ENCODE measurements around the gene PTPRB.

Gene PTPRB

DNA sequence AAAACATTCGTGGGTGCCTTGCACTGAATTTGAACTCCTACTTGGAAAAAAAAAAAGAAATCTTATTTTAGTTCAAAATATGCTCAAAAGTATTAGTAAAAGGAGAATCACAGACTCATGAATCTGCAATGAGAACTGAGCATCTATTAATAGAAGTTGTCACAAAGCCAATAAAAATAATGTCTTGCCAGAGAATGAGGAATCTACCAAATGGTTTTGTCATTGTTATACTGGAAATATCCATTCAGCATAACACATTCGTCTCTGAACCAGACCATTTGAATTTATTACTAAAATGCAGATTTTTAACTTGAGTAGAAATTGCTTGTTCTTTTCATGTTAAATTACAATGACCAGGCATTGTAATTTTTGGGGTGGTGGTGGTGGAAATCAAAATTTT is 11.6 kb upstream of the PTPRB start:
- H3K4me3 ChIP-seq (replicated peaks; ENCODE audit: low read depth, low read length), result no peak overlapping the region
- DNase-seq (ENCODE audit: extremely low read depth, insufficient read length), result no peak
- no peaks in the 10 kb centered on the region for H3K27me3 ChIP-seq (replicated peaks; ENCODE audit: control insufficient read depth, insufficient read depth, low read length)
- H3K36me3 ChIP-seq (ENCODE audit: control insufficient read depth, insufficient read depth, low read length), result no peaks in the 10 kb centered on the region
- TF ChIP-seq, protein P1, sequence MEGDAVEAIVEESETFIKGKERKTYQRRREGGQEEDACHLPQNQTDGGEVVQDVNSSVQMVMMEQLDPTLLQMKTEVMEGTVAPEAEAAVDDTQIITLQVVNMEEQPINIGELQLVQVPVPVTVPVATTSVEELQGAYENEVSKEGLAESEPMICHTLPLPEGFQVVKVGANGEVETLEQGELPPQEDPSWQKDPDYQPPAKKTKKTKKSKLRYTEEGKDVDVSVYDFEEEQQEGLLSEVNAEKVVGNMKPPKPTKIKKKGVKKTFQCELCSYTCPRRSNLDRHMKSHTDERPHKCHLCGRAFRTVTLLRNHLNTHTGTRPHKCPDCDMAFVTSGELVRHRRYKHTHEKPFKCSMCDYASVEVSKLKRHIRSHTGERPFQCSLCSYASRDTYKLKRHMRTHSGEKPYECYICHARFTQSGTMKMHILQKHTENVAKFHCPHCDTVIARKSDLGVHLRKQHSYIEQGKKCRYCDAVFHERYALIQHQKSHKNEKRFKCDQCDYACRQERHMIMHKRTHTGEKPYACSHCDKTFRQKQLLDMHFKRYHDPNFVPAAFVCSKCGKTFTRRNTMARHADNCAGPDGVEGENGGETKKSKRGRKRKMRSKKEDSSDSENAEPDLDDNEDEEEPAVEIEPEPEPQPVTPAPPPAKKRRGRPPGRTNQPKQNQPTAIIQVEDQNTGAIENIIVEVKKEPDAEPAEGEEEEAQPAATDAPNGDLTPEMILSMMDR (IDR thresholded peaks at IDR 0.05; ENCODE audit: insufficient read depth, low read length, poor library complexity, severe bottlenecking), result no peak

DNA sequence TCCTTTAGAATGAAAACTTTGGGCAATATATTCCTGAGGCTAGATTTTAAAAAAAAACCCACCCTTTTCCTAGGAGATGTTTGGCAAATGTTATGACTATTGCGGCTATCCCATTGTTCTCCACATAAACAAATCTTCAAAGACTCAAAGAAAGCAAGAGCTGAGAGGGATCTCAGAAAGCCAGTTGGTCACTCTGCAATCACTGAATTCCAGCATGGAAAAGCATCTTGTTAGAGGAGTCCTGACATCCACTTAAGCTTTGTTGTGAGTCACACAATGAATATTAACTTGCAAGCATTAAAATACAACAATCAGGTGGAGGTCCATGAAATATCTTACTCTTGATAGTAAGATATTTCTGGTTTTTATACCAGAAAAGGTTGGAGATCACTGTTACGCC is 11.0 kb upstream of the PTPRB start:
- Histone ChIP-seq H3K36me3 (ENCODE audit: control insufficient read depth, insufficient read depth, low read length) (no peaks in the 10 kb centered on the region), H3K4me3 (replicated peaks; ENCODE audit: low read depth, low read length) (no peak overlapping the region), H3K27me3 (replicated peaks; ENCODE audit: control insufficient read depth, insufficient read depth, low read length) (no peaks in the 10 kb centered on the region)
- TF ChIP-seq, protein P1 (IDR thresholded peaks at IDR 0.05; ENCODE audit: insufficient read depth, low read length, poor library complexity, severe bottlenecking), result no peak
- DNase-seq (ENCODE audit: extremely low read depth, insufficient read length), result no peak

DNA sequence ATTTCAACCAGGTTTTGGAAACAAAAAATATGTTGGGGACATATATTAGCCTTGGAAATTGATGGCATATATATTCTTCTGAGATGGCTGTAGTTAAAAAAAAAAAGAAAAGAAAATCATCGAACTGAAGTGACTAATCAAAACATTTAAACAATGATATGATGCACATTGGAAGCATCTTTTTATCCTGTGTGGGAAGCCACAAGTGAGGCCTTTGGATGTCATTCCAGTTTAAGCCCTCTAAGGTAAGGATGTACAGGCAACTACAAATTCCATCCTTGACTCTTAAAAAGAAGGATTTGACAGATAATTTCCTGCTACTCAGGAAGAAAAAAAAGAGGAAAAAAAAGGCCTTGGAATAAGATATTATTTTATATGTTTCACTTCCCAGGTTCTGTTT is 9.6 kb upstream of the PTPRB start:
- no peak for DNase-seq (ENCODE audit: extremely low read depth, insufficient read length)
- H3K4me3 ChIP-seq (replicated peaks; ENCODE audit: low read depth, low read length), result no peak overlapping the region
- TF ChIP-seq, protein P1 (IDR thresholded peaks at IDR 0.05; ENCODE audit: insufficient read depth, low read length, poor library complexity, severe bottlenecking), result no peak
- H3K36me3 ChIP-seq (ENCODE audit: control insufficient read depth, insufficient read depth, low read length), result no peaks in the 10 kb centered on the region
- H3K27me3 ChIP-seq (replicated peaks; ENCODE audit: control insufficient read depth, insufficient read depth, low read length), result no peaks in the 10 kb centered on the region

DNA sequence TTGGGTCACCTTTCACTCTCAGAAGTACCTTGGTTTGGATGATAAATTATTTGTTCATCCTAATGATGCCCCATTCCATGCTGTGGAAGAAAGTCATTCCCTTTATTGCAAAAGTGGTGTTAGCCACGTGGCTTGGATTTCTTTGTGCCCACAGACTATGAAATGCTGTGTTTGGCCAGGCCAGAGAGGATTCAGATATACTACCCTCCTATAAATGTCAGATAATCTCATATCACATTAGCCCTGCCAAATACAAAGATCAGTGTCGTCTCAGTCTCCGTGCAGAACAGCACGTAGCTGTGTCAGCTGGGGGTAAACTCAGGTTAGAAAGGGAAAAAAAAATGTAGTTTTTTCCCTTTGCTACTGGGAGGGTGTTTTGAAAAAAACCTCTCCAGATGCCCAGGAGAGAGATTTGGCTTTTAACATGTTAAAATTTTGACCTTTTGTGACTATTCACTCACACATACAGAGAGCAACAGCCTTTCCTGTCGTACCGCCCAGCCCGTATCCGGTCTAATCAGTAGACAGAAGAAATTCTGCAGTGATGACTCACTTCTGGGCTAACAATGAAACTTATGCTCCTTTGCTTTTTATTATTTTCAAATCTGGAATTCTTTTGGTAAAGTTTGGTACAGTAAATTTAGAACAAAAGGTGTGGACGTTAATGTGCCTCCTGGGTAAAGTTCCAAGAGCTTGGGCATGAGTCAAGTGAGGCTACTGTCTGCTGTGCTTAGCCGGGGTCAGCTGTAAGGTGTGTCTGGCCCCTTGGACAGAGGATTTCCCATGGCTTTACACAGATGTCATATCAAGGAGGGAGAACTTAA is 8.5 kb upstream of the PTPRB start:
- H3K4me3 ChIP-seq (replicated peaks; ENCODE audit: low read depth, low read length), result no peak overlapping the region
- no peaks in the 10 kb centered on the region for H3K36me3 ChIP-seq (ENCODE audit: control insufficient read depth, insufficient read depth, low read length)
- DNase-seq (ENCODE audit: extremely low read depth, insufficient read length), result no peak
- no peaks in the 10 kb centered on the region for H3K27me3 ChIP-seq (replicated peaks; ENCODE audit: control insufficient read depth, insufficient read depth, low read length)
- TF ChIP-seq, protein P1 (IDR thresholded peaks at IDR 0.05; ENCODE audit: insufficient read depth, low read length, poor library complexity, severe bottlenecking), result no peak

DNA sequence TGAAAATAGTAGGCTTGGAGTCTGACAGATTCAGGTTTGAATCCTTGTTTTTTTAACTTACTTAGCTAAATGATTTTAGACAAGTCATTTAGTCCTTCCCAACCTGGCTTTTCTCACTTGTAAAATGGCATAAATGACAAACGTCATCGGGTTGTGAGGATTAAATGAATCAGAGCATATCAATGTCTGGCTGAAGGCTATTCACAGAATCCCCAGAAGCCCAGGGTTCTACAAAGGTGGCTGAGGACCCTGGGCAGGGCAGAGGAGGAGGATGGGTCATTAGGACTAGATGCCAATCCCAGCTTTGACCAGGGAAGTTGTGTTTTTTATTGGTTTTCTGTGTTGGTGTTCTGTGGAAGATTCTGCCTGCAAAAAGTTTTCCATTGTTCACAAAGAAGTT is 7.6 kb upstream of the PTPRB start:
- Histone ChIP-seq H3K27me3 (replicated peaks; ENCODE audit: control insufficient read depth, insufficient read depth, low read length) (no peaks in the 10 kb centered on the region), H3K4me3 (replicated peaks; ENCODE audit: low read depth, low read length) (no peak overlapping the region), H3K36me3 (ENCODE audit: control insufficient read depth, insufficient read depth, low read length) (no peaks in the 10 kb centered on the region)
- TF ChIP-seq, protein P1 (IDR thresholded peaks at IDR 0.05; ENCODE audit: insufficient read depth, low read length, poor library complexity, severe bottlenecking), result no peak
- no peak for DNase-seq (ENCODE audit: extremely low read depth, insufficient read length)

All from GM06990 (cell line).